Panc1 (cell line): ENCODE measurements around the gene POLR2M.

Source experiments
- CTCF ChIP-seq: fragments of 450-650 bp; IDR thresholded peaks from 2 replicates; pipeline ENCODE4 v1.5.1; 2017; ENCODE audit warnings: mild to moderate bottlenecking
- REST ChIP-seq, 2 experiments: IDR thresholded peaks; 2 replicates each; pipeline ENCODE4 v1.6.1; 2011 to 2012; ENCODE audit warnings: low read depth in 2 of 2, control low read depth in 1 of 2, low read length in 1 of 2, mild to moderate bottlenecking in 1 of 2, moderate library complexity in 1 of 2; ENCODE audit not compliant: insufficient read depth in 1 of 2
- SIN3A ChIP-seq: IDR thresholded peaks from 2 replicates; pipeline ENCODE4 v1.6.1; 2012; ENCODE audit warnings: low read depth, mild to moderate bottlenecking, low read length, moderate library complexity, borderline replicate concordance; ENCODE audit not compliant: insufficient read depth

- TF ChIP-seq SIN3A: no peak
- TF ChIP-seq CTCF: no peak
- no peak for TF ChIP-seq REST (IDR thresholded peaks at IDR 0.05; ENCODE audit: insufficient read depth in 1 of 2, low read depth in 2 of 2, low read length in 1 of 2)
Measured at GRCh38 chr15:57671636-57672035, 34.9 kb upstream of the POLR2M start.
